ENCODE results near the gene EP400. TPM values are rescaled to one million over a fixed set of nuclear protein-coding genes. Genes with fewer than 3 reads are reported as not detected.
"Not testable (repeated sequence)": the region's sequence is repeated elsewhere in the genome, so short reads cannot be mapped to it uniquely, and the experiment has no call there.

Gene EP400
- total RNA-seq, 1 experiment from 2014 or later = 10.8 TPM

- DNase-seq (ENCODE audit: low read depth) = no peak
Measured at GRCh38 chr12:131950182-131950913, 606 bp downstream of the EP400 start.

GRCh38 chr12:131953810-131954209 is 4.1 kb downstream of the EP400 start:
- DNase-seq (ENCODE audit: low read depth) = not testable (repeated sequence)

GRCh38 chr12:131954460-131954859 is 4.7 kb downstream of the EP400 start:
- not testable (repeated sequence) for DNase-seq (ENCODE audit: low read depth)

- DNase-seq (ENCODE audit: low read depth) = no peak
Measured at GRCh38 chr12:131959116-131959515, 9.4 kb downstream of the EP400 start.

- DNase-seq (ENCODE audit: low read depth) = no peak
Measured at GRCh38 chr12:131959641-131960589, 10.2 kb downstream of the EP400 start.

GRCh38 chr12:131960590-131961325 is 11.0 kb downstream of the EP400 start:
- DNase-seq (ENCODE audit: low read depth) = not testable (repeated sequence)

GRCh38 chr12:131961328-131961727 is 11.6 kb downstream of the EP400 start:
- not testable (repeated sequence) for DNase-seq (ENCODE audit: low read depth)

- no peak for DNase-seq (ENCODE audit: low read depth)
Measured at GRCh38 chr12:131962069-131962468, 12.3 kb downstream of the EP400 start.

- DNase-seq (ENCODE audit: low read depth) = no peak
Measured at GRCh38 chr12:131963381-131963780, 13.6 kb downstream of the EP400 start.

GRCh38 chr12:131965073-131965472 is 15.3 kb downstream of the EP400 start:
- no peak for DNase-seq (ENCODE audit: low read depth)

- DNase-seq (ENCODE audit: low read depth) = no peak
Measured at GRCh38 chr12:131971226-131971625, 21.5 kb downstream of the EP400 start.

- DNase-seq (ENCODE audit: low read depth) = no peak
Measured at GRCh38 chr12:131975228-131975627, 25.5 kb downstream of the EP400 start.

- no peak for DNase-seq (ENCODE audit: low read depth)
Measured at GRCh38 chr12:131979606-131980005, 29.9 kb downstream of the EP400 start.

GRCh38 chr12:131980263-131980662 is 30.5 kb downstream of the EP400 start:
- no peak for DNase-seq (ENCODE audit: low read depth)

GRCh38 chr12:131981388-131981787 is 31.6 kb downstream of the EP400 start:
- DNase-seq (ENCODE audit: low read depth) = no peak

- no peak for DNase-seq (ENCODE audit: low read depth)
Measured at GRCh38 chr12:131982041-131982440, 32.3 kb downstream of the EP400 start.

- no peak for DNase-seq (ENCODE audit: low read depth)
Measured at GRCh38 chr12:131983026-131983425, 33.3 kb downstream of the EP400 start.

- DNase-seq (ENCODE audit: low read depth) = no peak
Measured at GRCh38 chr12:131983554-131983953, 33.8 kb downstream of the EP400 start.

GRCh38 chr12:131984334-131984733 is 34.6 kb downstream of the EP400 start:
- no peak for DNase-seq (ENCODE audit: low read depth)

GRCh38 chr12:131985510-131985875 is 35.8 kb downstream of the EP400 start:
- not testable (repeated sequence) for DNase-seq (ENCODE audit: low read depth)

- DNase-seq (ENCODE audit: low read depth) = no peak
Measured at GRCh38 chr12:131986361-131986760, 36.6 kb downstream of the EP400 start.

GRCh38 chr12:131986910-131987309 is 37.2 kb downstream of the EP400 start:
- DNase-seq (ENCODE audit: low read depth) = no peak

All from HT1080 (cell line).